ENCODE data around the gene HPGDS.

HPGDS gene

GRCh38 chr4:94368459-94368858 lies 25.8 kb upstream of the HPGDS start:
- Histone ChIP-seq H3K27ac (ENCODE audit: low read depth, low read length) (no peak overlapping the region), H3F3A (ENCODE audit: control insufficient read depth, insufficient read depth) (no peaks in the 10 kb centered on the region), H3K4me1 (ENCODE audit: control insufficient read depth, low read length) (no peaks in the 10 kb centered on the region), H3K4me3 (ENCODE audit: low read length) (no peak overlapping the region), H3K27me3 (ENCODE audit: control insufficient read depth, low read length) (peaks cover 4% of the 10 kb centered on the region; the same call in 1 of the 2 replicates), H3K79me2 (ENCODE audit: control insufficient read depth, low read length) (no peaks in the 10 kb centered on the region), H3K36me3 (ENCODE audit: control insufficient read depth, low read length) (no peaks in the 10 kb centered on the region), H3K4me2 (ENCODE audit: low read length) (no peak overlapping the region), H3K9me3 (ENCODE audit: control insufficient read depth, insufficient read depth, low read length) (0 out of 2 replicates have a peak, but pooled peaks cover 3% of the 10 kb centered on the region), H3K9me2 (replicated peaks; ENCODE audit: control insufficient read depth, low read length) (no peaks in the 10 kb centered on the region), H4K20me1 (ENCODE audit: control insufficient read depth, insufficient read depth, low read depth, low read length) (no peaks in the 10 kb centered on the region)
- TF ChIP-seq EZH2phosphoT487 (IDR thresholded peaks at IDR 0.05; ENCODE audit: borderline replicate concordance, low read length) (no peak), CTCF (IDR thresholded peaks at IDR 0.05; ENCODE audit: low read depth, low read length, poor library complexity, severe bottlenecking) (no peak)

GRCh38 chr4:94365304-94365703 lies 22.7 kb upstream of the HPGDS start:
- no peaks in the 10 kb centered on the region for H3K79me2 ChIP-seq (ENCODE audit: control insufficient read depth, low read length)
- no peak overlapping the region for H3K4me3 ChIP-seq (ENCODE audit: low read length)
- H3K4me1 ChIP-seq (ENCODE audit: control insufficient read depth, low read length): no peaks in the 10 kb centered on the region
- H3K9me2 ChIP-seq (replicated peaks; ENCODE audit: control insufficient read depth, low read length): no peaks in the 10 kb centered on the region
- H3K4me2 ChIP-seq (ENCODE audit: low read length): no peak overlapping the region
- no peaks in the 10 kb centered on the region for H4K20me1 ChIP-seq (ENCODE audit: control insufficient read depth, insufficient read depth, low read depth, low read length)
- no peak overlapping the region for H3K27ac ChIP-seq (ENCODE audit: low read depth, low read length)
- H3K9me3 ChIP-seq (ENCODE audit: control insufficient read depth, insufficient read depth, low read length): 0 out of 2 replicates have a peak, but pooled peaks cover 3% of the 10 kb centered on the region
- no peaks in the 10 kb centered on the region for H3K36me3 ChIP-seq (ENCODE audit: control insufficient read depth, low read length)
- TF ChIP-seq EZH2phosphoT487 (IDR thresholded peaks at IDR 0.05; ENCODE audit: borderline replicate concordance, low read length): no peak
- TF ChIP-seq CTCF (IDR thresholded peaks at IDR 0.05; ENCODE audit: low read depth, low read length, poor library complexity, severe bottlenecking): no peak
- H3F3A ChIP-seq (ENCODE audit: control insufficient read depth, insufficient read depth): no peaks in the 10 kb centered on the region
- peaks cover 4% of the 10 kb centered on the region; the same call in 1 of the 2 replicates for H3K27me3 ChIP-seq (ENCODE audit: control insufficient read depth, low read length)

- Histone ChIP-seq H3K4me2 (ENCODE audit: low read length) (no peak overlapping the region), H3K79me2 (ENCODE audit: control insufficient read depth, low read length) (no peaks in the 10 kb centered on the region), H3K9me2 (replicated peaks; ENCODE audit: control insufficient read depth, low read length) (no peaks in the 10 kb centered on the region), H3K9me3 (ENCODE audit: control insufficient read depth, insufficient read depth, low read length) (0 out of 2 replicates have a peak, but pooled peaks cover 3% of the 10 kb centered on the region), H3F3A (ENCODE audit: control insufficient read depth, insufficient read depth) (no peaks in the 10 kb centered on the region), H3K27ac (ENCODE audit: low read depth, low read length) (no peak overlapping the region), H3K36me3 (ENCODE audit: control insufficient read depth, low read length) (no peaks in the 10 kb centered on the region), H4K20me1 (ENCODE audit: control insufficient read depth, insufficient read depth, low read depth, low read length) (no peaks in the 10 kb centered on the region), H3K4me1 (ENCODE audit: control insufficient read depth, low read length) (no peaks in the 10 kb centered on the region), H3K27me3 (ENCODE audit: control insufficient read depth, low read length) (peaks cover 4% of the 10 kb centered on the region; the same call in 1 of the 2 replicates), H3K4me3 (ENCODE audit: low read length) (no peak overlapping the region)
- no peak for TF ChIP-seq CTCF (IDR thresholded peaks at IDR 0.05; ENCODE audit: low read depth, low read length, poor library complexity, severe bottlenecking)
- no peak for TF ChIP-seq EZH2phosphoT487 (IDR thresholded peaks at IDR 0.05; ENCODE audit: borderline replicate concordance, low read length)
Observed at GRCh38 chr4:94364527-94364926, 21.9 kb upstream of the HPGDS start.
